Immature natural killer cell (primary cell): ENCODE data around the gene SLC7A6. TPM values are rescaled to one million over a fixed set of nuclear protein-coding genes. Genes with fewer than 3 reads are reported as not detected.
A peak's percentile ranks its signal among the peaks of the same experiment; 100 is the strongest.

Experiments
- DNase-seq, 3 donors: peaks; one replicate each; pipeline ENCODE4 v3.0.0; 2022; ENCODE audit warnings: mixed read lengths in 1 of 3
- H3K27ac Mint-ChIP-seq, 6 donors: one replicate each; pipeline ENCODE4 v1.8.0; 2020; ENCODE audit warnings: mixed read lengths in 6 of 6, mild to moderate bottlenecking in 5 of 6, inconsistent platforms in 4 of 6, moderate library complexity in 3 of 6
- H3K27me3 Mint-ChIP-seq, 3 donors: one replicate each; pipeline ENCODE4 v1.8.0; 2020 to 2021; ENCODE audit warnings: low read depth in 3 of 3, mild to moderate bottlenecking in 3 of 3, mixed read lengths in 3 of 3, moderate library complexity in 3 of 3, inconsistent platforms in 1 of 3
- H3K36me3 Mint-ChIP-seq, 3 donors: one replicate each; pipeline ENCODE4 v1.8.0; 2020; ENCODE audit warnings: mixed read lengths in 3 of 3, inconsistent platforms in 2 of 3, mild to moderate bottlenecking in 2 of 3
- H3K4me1 Mint-ChIP-seq, 2 donors: one replicate each; pipeline ENCODE4 v1.8.0; 2020; ENCODE audit warnings: inconsistent platforms in 2 of 2, mild to moderate bottlenecking in 2 of 2, mixed read lengths in 2 of 2, moderate library complexity in 1 of 2
- H3K4me3 Mint-ChIP-seq, 5 donors: one replicate each; pipeline ENCODE4 v1.8.0; 2020; ENCODE audit warnings: mild to moderate bottlenecking in 5 of 5, mixed read lengths in 5 of 5, inconsistent platforms in 3 of 5, moderate library complexity in 3 of 5
- H3K9me3 Mint-ChIP-seq, 6 donors: one replicate each; pipeline ENCODE4 v1.8.0; 2020; ENCODE audit warnings: mild to moderate bottlenecking in 6 of 6, mixed read lengths in 6 of 6, inconsistent platforms in 4 of 6, moderate library complexity in 3 of 6
- polyA plus RNA-seq, 3 donors: library from polyadenylated mRNA; unstranded; fragments of 300-500 nt; fragmentation: Illumina TruSeq; gene quantifications; one replicate each; pipeline ENCODE4 v1.2.3, GENCODE V29; 2021

The SLC7A6 gene
- polyA plus RNA-seq, 3 donors from 2014 or later: 1.9 to 12.8 (median 6.0) TPM

GRCh38 chr16:68230176-68230571, 34.2 kb upstream of the SLC7A6 start:
- Mint-ChIP-seq H3K36me3 (peaks cover 0 to 8% (median 0%) of the 10 kb centered on the region in 3 donors), H3K27ac (no peak overlapping the region), H3K4me3 (no peak overlapping the region), H3K4me1 (peaks cover 19 to 41% of the 10 kb centered on the region in 2 donors), H3K9me3 (no peaks in the 10 kb centered on the region), H3K27me3 (peaks cover 7 to 26% (median 18%) of the 10 kb centered on the region in 3 donors)
- no peak for DNase-seq

GRCh38 chr16:68230956-68231355, 33.4 kb upstream of the SLC7A6 start:
- Mint-ChIP-seq H3K36me3 (peaks cover 0 to 3% (median 0%) of the 10 kb centered on the region in 3 donors), H3K4me3 (no peak overlapping the region), H3K4me1 (peaks cover 16 to 35% of the 10 kb centered on the region in 2 donors), H3K9me3 (no peaks in the 10 kb centered on the region), H3K27me3 (peaks cover 6 to 26% (median 18%) of the 10 kb centered on the region in 3 donors), H3K27ac (peak overlapping the region in 1 of 6 donors; percentile 78)
- no peak for DNase-seq

- peak overlapping the region in 1 of 6 donors; percentile 30 for H3K27ac Mint-ChIP-seq
Observed at GRCh38 chr16:68231384-68232136, 32.8 kb upstream of the SLC7A6 start.

GRCh38 chr16:68232335-68232734, 32.0 kb upstream of the SLC7A6 start:
- Mint-ChIP-seq H3K27me3 (peaks cover 8 to 34% (median 29%) of the 10 kb centered on the region in 3 donors), H3K4me1 (peaks cover 26 to 36% of the 10 kb centered on the region in 2 donors), H3K27ac (peak overlapping the region in 2 of 6 donors; percentile 7 to 36), H3K9me3 (no peaks in the 10 kb centered on the region), H3K4me3 (no peak overlapping the region), H3K36me3 (peaks cover 0 to 3% (median 0%) of the 10 kb centered on the region in 3 donors)
- no peak for DNase-seq

More at GRCh38 chr16:68231384-68232136, 32.8 kb upstream of the SLC7A6 start:
- no peak for DNase-seq
- no peak overlapping the region for H3K4me3 Mint-ChIP-seq
- peaks cover 8 to 29% (median 22%) of the 10 kb centered on the region in 3 donors for H3K27me3 Mint-ChIP-seq
- H3K9me3 Mint-ChIP-seq: no peaks in the 10 kb centered on the region
- peaks cover 20 to 38% of the 10 kb centered on the region in 2 donors for H3K4me1 Mint-ChIP-seq
- H3K36me3 Mint-ChIP-seq: peaks cover 0 to 3% (median 0%) of the 10 kb centered on the region in 3 donors

- no peak overlapping the region for H3K4me3 Mint-ChIP-seq
- peaks cover 0 to 3% (median 0%) of the 10 kb centered on the region in 3 donors for H3K36me3 Mint-ChIP-seq
- no peaks in the 10 kb centered on the region for H3K9me3 Mint-ChIP-seq
- H3K27me3 Mint-ChIP-seq: peaks cover 16 to 40% (median 35%) of the 10 kb centered on the region in 3 donors
- H3K27ac Mint-ChIP-seq: peak overlapping the region; percentile 2 to 79 (median 39)
- no peak for DNase-seq
- peaks cover 25 to 43% of the 10 kb centered on the region in 2 donors for H3K4me1 Mint-ChIP-seq
Observed at GRCh38 chr16:68233085-68233834, 31.1 kb upstream of the SLC7A6 start.

GRCh38 chr16:68233835-68234187, 30.5 kb upstream of the SLC7A6 start:
- no peak for DNase-seq
- Mint-ChIP-seq H3K27me3 (peaks cover 16 to 40% (median 35%) of the 10 kb centered on the region in 3 donors), H3K9me3 (no peaks in the 10 kb centered on the region), H3K4me1 (peaks cover 28 to 44% of the 10 kb centered on the region in 2 donors), H3K27ac (peak overlapping the region in 4 of 6 donors; percentile 2 to 79 (median 39)), H3K4me3 (no peak overlapping the region), H3K36me3 (peaks cover 0 to 3% (median 0%) of the 10 kb centered on the region in 3 donors)

- Mint-ChIP-seq H3K27ac (peak overlapping the region in 4 of 6 donors; percentile 4 to 56 (median 44)), H3K36me3 (no peaks in the 10 kb centered on the region), H3K4me3 (peak overlapping the region; percentile 4 to 68 (median 34)), H3K27me3 (peaks cover 16 to 35% (median 35%) of the 10 kb centered on the region in 3 donors), H3K9me3 (no peaks in the 10 kb centered on the region), H3K4me1 (peaks cover 27 to 40% of the 10 kb centered on the region in 2 donors)
- no peak for DNase-seq
Observed at GRCh38 chr16:68234188-68235107, 29.9 kb upstream of the SLC7A6 start.

- DNase-seq: no peak
- H3K27ac Mint-ChIP-seq: peak overlapping the region in 1 of 6 donors; percentile 54
- peaks cover 16 to 35% (median 34%) of the 10 kb centered on the region in 3 donors for H3K27me3 Mint-ChIP-seq
Observed at GRCh38 chr16:68235108-68235886, 29.0 kb upstream of the SLC7A6 start.

GRCh38 chr16:68235887-68236136, 28.5 kb upstream of the SLC7A6 start, which contains the start of gene ESRP2:
ESRP2 (minus strand) TSS chr16:68236127; CDS start chr16:68236045, 82 bp downstream.
- no peak for DNase-seq
- peak within 1 kb of the TSS; percentile 92 to 97 (median 96) for H3K4me3 Mint-ChIP-seq
- H3K36me3 Mint-ChIP-seq: no peaks in the 10 kb centered on the region
- no peaks in the 10 kb centered on the region for H3K9me3 Mint-ChIP-seq
- H3K27ac Mint-ChIP-seq: peak within 1 kb of the TSS in 5 of 6 donors; percentile 7 to 72 (median 68)
- H3K27me3 Mint-ChIP-seq: peaks cover 15 to 32% (median 30%) of the 10 kb centered on the region in 3 donors
- peaks cover 30 to 39% of the 10 kb centered on the region in 2 donors for H3K4me1 Mint-ChIP-seq

More at GRCh38 chr16:68235108-68235886, 29.0 kb upstream of the SLC7A6 start:
- peak overlapping the region in 1 of 5 donors; percentile 38 for H3K4me3 Mint-ChIP-seq
- no peaks in the 10 kb centered on the region for H3K36me3 Mint-ChIP-seq
- H3K4me1 Mint-ChIP-seq: peaks cover 30 to 39% of the 10 kb centered on the region in 2 donors
- no peaks in the 10 kb centered on the region for H3K9me3 Mint-ChIP-seq

GRCh38 chr16:68236137-68236825, 28.0 kb upstream of the SLC7A6 start:
- H3K4me1 Mint-ChIP-seq: peaks cover 30 to 39% of the 10 kb centered on the region in 2 donors
- H3K9me3 Mint-ChIP-seq: no peaks in the 10 kb centered on the region
- peaks cover 14 to 31% (median 30%) of the 10 kb centered on the region in 3 donors for H3K27me3 Mint-ChIP-seq
- peak overlapping the region in 4 of 6 donors; percentile 51 to 72 (median 70) for H3K27ac Mint-ChIP-seq
- H3K36me3 Mint-ChIP-seq: no peaks in the 10 kb centered on the region
- peak overlapping the region; percentile 92 to 97 (median 96) for H3K4me3 Mint-ChIP-seq
- peak; percentile 22 to 35 (median 28) for DNase-seq

- peak in 2 of 3 donors; percentile 26 to 31 for DNase-seq
- peak overlapping the region; percentile 92 to 97 (median 96) for H3K4me3 Mint-ChIP-seq
- H3K27ac Mint-ChIP-seq: peak overlapping the region in 5 of 6 donors; percentile 7 to 72 (median 68)
- H3K27me3 Mint-ChIP-seq: peaks cover 10 to 30% (median 26%) of the 10 kb centered on the region in 3 donors
- no peaks in the 10 kb centered on the region for H3K9me3 Mint-ChIP-seq
- H3K36me3 Mint-ChIP-seq: no peaks in the 10 kb centered on the region
- H3K4me1 Mint-ChIP-seq: peaks cover 30 to 39% of the 10 kb centered on the region in 2 donors
Observed at GRCh38 chr16:68236826-68237242, 27.5 kb upstream of the SLC7A6 start.
